Epithelial cell of esophagus (primary cell): Measurements from ENCODE around the gene ANXA6.

Experiments used
- DNase-seq: peaks from one replicate; pipeline ENCODE4 v3.0.0; 2010; ENCODE audit warnings: low read depth
- H3K4me3 ChIP-seq: 2 replicates; pipeline ENCODE4 v1.5.1; 2011; ENCODE audit warnings: mild to moderate bottlenecking, low read length, control low read depth
- CTCF ChIP-seq: IDR thresholded peaks from 2 replicates; pipeline ENCODE4 v1.5.1; 2011; ENCODE audit warnings: low read depth, mild to moderate bottlenecking, low read length, control low read depth, inconsistent platforms; ENCODE audit not compliant: insufficient read depth; ENCODE audit errors: missing control alignments

The ANXA6 gene

DNA sequence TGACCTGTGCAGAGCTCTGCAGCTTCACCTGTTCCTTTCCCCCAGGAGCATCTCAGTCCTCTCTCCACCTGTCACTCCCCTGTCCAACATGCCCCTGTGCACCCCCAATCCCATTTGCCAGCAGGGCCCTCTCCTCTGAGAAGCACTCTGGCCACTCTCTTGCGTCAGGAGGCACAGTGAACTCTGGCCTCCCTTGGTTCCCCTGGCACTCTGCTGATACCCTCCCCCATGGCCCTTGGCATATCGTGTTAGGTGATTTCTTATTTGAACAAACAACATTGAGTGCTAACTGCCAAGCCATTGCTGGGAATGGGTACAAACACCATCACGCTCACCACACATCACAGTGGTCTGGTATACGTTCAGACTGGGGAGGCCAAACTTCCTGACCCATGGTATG lies 55.8 kb downstream of the ANXA6 start:
- DNase-seq = no peak
- no peak overlapping the region for H3K4me3 ChIP-seq
- no peak for TF ChIP-seq CTCF

- TF ChIP-seq CTCF = no peak
- H3K4me3 ChIP-seq = no peak overlapping the region
- no peak for DNase-seq
Observed at GRCh38 chr5:151101151-151101550, 56.4 kb downstream of the ANXA6 start.

DNA sequence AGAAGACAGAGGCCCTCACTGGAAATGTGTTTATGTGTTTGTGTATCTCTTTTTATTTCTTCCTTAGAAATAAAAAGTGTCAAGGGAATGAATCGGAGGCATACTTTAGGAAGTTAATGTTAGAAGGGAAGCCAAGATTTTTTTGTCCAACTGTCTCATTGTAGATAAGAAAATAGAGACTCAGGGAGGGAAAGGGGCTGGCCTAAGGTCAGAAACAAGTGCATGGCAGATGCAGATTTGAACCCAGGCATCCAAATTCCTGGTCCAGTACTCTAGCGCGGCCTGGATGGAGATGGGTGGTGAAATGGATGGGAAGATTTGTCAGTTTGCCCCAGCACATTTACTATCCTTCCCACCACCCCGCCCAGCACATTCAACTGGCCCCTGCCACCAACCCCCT lies 56.9 kb downstream of the ANXA6 start:
- no peak for TF ChIP-seq CTCF
- DNase-seq = no peak
- no peak overlapping the region for H3K4me3 ChIP-seq

DNA sequence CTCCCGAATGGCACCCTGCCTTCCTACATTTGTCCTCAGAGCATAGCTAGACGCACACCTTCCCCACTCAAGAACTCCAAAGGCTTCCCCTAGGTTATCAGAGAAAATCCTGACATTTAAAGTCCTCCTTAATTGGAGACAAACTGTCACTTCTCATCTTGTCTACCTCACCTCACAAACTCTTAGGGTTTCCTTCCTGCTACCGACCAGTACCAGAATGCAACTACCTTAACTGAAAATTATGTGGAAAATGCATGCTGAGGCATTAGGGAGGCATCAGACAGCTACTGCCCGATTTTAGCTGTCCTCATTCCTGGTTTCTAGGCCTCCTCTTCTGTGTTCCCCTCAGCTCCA lies 58.8 kb downstream of the ANXA6 start:
- H3K4me3 ChIP-seq = no peak overlapping the region
- TF ChIP-seq CTCF = no peak

DNA sequence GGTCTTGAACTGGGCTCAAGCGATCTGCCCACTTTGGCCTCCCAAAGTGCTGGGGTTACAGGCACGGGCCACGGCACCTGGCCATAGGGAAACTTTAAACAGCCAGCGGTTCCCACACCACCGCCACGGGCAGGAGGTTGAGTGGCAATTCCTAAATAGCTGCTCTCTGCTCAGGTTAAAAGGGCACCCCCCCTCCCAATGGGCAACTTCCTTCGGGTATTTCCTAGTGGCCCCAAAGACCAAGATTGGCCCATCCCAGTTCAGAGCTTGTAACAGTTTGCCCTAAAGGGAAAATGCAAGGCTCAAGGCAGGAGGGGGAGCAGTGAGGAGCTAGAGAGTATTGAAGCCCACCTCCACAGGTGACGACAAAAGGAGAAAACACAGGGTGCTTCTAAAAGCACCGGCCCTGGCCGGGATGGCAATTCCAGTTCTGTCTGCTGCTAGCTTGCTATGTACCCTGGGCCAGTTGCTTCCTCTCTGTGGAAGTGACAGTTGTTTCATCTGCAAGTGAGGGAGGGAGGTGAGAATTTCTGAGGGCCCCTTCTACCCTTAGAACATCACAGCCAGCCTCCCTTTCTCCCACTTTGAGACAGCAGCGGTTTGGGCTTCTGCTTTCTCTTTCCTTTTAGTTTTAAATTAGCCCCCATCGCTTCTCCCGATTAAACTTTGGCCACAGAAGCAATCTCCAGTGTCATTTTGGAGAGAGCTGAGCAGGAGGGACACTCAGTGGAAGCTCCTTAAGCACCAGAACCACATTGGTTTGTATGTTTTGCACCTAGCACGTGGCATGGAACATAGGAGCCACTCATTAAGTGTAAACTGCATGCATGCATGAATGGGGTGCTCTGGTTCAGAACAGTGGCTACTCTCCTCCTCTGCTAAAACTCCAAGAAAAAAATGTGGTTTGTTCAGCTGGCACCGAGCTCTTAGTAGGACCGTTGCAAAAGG lies 59.5 kb downstream of the ANXA6 start:
- no peak for DNase-seq
- no peak for TF ChIP-seq CTCF
- H3K4me3 ChIP-seq = no peak overlapping the region

More for the DNA sequence above, 58.8 kb downstream of the ANXA6 start:
- no peak for DNase-seq

DNA sequence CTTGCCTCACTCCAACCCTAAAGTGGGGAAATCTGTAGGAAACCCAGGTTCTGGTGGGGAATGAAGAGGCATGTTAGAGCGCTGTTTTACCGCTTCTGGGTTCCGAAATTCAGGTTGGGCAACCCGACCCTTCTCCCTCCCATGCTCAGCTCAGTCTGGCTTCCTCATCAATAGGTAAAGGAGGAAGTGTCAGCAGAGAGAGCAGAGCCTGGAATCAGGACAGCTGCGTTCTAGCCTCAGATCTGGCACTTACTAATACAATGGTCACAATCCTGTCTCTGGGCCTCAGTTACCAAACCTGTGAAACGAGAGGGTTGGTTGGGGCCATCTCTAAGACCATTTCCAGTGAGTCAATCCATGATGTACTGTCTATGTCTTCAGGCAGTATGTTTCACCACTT lies 60.5 kb downstream of the ANXA6 start:
- no peak overlapping the region for H3K4me3 ChIP-seq

More for the DNA sequence above, 60.5 kb downstream of the ANXA6 start:
- peak; percentile 68 for DNase-seq
- TF ChIP-seq CTCF = no peak
